Heart right ventricle (tissue), 16 donors: Measurements from ENCODE around the gene GCLC. TPM values are rescaled to one million over a fixed set of nuclear protein-coding genes. Genes with fewer than 3 reads are reported as not detected.
"Not testable (repeated sequence)": the region's sequence is repeated elsewhere in the genome, so short reads cannot be mapped to it uniquely, and the experiment has no call there.

ENCODE experiments used
- ATAC-seq, 8 donors: fragments of 200-7000 bp; cut with Tn5 transposase; one replicate each; pipeline ENCODE4 v1.9.1; 2020; ENCODE audit warnings: mild to moderate bottlenecking in 8 of 8, moderate library complexity in 8 of 8, moderate number of reproducible peaks in 1 of 8
- DNase-seq, 2 donors: peaks; one replicate each; pipeline ENCODE4 v3.0.0-alpha.2; 2020
- H3K27ac ChIP-seq, 10 donors: fragments of 200-600 bp; sonication (generic) in 2 of 10; one replicate each; pipeline versions ENCODE4 v1.5.0 to v1.8.0; 2020 to 2022; ENCODE audit warnings: mild to moderate bottlenecking in 3 of 10
- H3K27me3 ChIP-seq, 7 donors: fragments of 200-600 bp; one replicate each; pipeline ENCODE4 v1.8.0; 2021 to 2022; ENCODE audit warnings: mild to moderate bottlenecking in 2 of 7
- H3K36me3 ChIP-seq, 9 donors: fragments of 200-600 bp; sonication (generic) in 1 of 9; one replicate each; pipeline versions ENCODE4 v1.5.0 to v1.8.0; 2020 to 2022; ENCODE audit warnings: mild to moderate bottlenecking in 2 of 9
- H3K4me1 ChIP-seq, 9 donors: fragments of 200-600 bp; sonication (generic) in 1 of 9; one replicate each; pipeline versions ENCODE4 v1.5.0 to v1.8.0; 2020 to 2022; ENCODE audit warnings: mild to moderate bottlenecking in 4 of 9
- H3K4me3 ChIP-seq, 10 donors: fragments of 200-600 bp; sonication (generic) in 2 of 10; one replicate each; pipeline versions ENCODE4 v1.5.0 to v1.8.0; 2020 to 2022; ENCODE audit warnings: mild to moderate bottlenecking in 7 of 10, moderate library complexity in 2 of 10
- H3K9me3 ChIP-seq, 11 donors: fragments of 200-600 bp in 10 of 11; sonication (generic) in 2 of 11; one replicate each; pipeline versions ENCODE4 v1.5.0 to v1.8.0; 2013 to 2022; ENCODE audit warnings: mild to moderate bottlenecking in 2 of 11, control low read depth in 1 of 11, moderate library complexity in 1 of 11
- CTCF ChIP-seq, 9 donors: fragments of 200-600 bp; sonication (generic) in 2 of 9; IDR thresholded peaks; one replicate each; pipeline versions ENCODE4 v1.5.0 to v1.8.0; 2021 to 2022; ENCODE audit warnings: antibody characterized with exemption in 9 of 9, mild to moderate bottlenecking in 5 of 9, moderate library complexity in 1 of 9
- WGBS, 2 donors: extraction: QIAGEN DNeasy Blood & Tissue Kit; methylation state at CpG; one replicate each; pipeline ENCODE4 v1.1.7; 2013; ENCODE audit warnings: inconsistent platforms in 1 of 2; 5-methylcytosine and 5-hydroxymethylcytosine counted together
- intact Hi-C, 10 donors: fragments of 100-400 bp; cut with DNase I; formaldehyde crosslinking; loops; one replicate each; pipeline versions ENCODE4 v1.11.1 to v1.14.2; 2022
- polyA plus RNA-seq, 2 donors: library from polyadenylated mRNA; stranded (reverse); fragments of 200-250 nt; gene quantifications; one replicate each; pipeline ENCODE4 v1.2.3, GENCODE V29; 2013
- total RNA-seq, 10 donors: library from RNA; stranded (reverse); fragmentation: NEBNext Ultra II Directional in 3 of 10; extraction: Animal tissue kit (Norgen Biotek cat#: 25700) in 3 of 10; gene quantifications; one replicate each; pipeline versions ENCODE4 v1.2.1 to v1.2.4, GENCODE V29; 2021 to 2023
- donor health status: Arrhythmogenic right ventricular cardiomyopathy.
- donor health status: ischemic (EF 13 %, LVEDD 7.1; RV severe dilation, severe dysfunction).
- donor health status: healthy with polysubstance abuse.
- donor health status: DM: no; HTN: yes; CAD: no.
- donor health status: DM: no; HTN: no; CAD: no.
- donor health status: ischemic (EF 25% LVEDD 6.9; RV normal size, moderate dysfunction).
- donor health status: ischemic (EF 25% LVEDD 5.7; RV mildly dilated, moderate dysfunction).
- donor health status: healthy.
- donor health status: DM: yes; HTN: yes; CAD: no.
- donor health status: Ischemic cardiomyopathy.
- donor health status: ischemic (EF 35%, LVEDD 5.7; RV mildly dilated, moderate dysfunction).
- donor health status: nonischemic (EF 11% LVEDD 7.7; RV severe dilation, severe dysfunction).
- donor health status: DM: yes; HTN: yes; CAD: no.
- donor health status: PGD.
- donor health status: ischemic (EF 29% LVEDD 5.4; RV normal size, mild dysfunction).
- donor health status: nonischemic (EF 23%, LVEDD 6.1; RV moderate dilation, normal function).

The GCLC gene
- total and polyA plus RNA-seq, 12 donors, result 6.0 to 42.8 (median 34.2) TPM

GRCh38 chr6:53481323-53481722 lies 63.6 kb downstream of the GCLC start:
- TF ChIP-seq CTCF (IDR thresholded peaks at IDR 0.05), result no peak
- no peak for DNase-seq
- peaks cover 2 to 38% (median 22%) of the 10 kb centered on the region in 9 donors for H3K4me1 ChIP-seq
- 72 to 78% methylated on average over 2 of the region's 2 CpGs for WGBS, 2 donors
- no peak overlapping the region for H3K27ac ChIP-seq
- no peak for ATAC-seq
- no peak overlapping the region for H3K4me3 ChIP-seq
- intact Hi-C loops, result loop anchor here in 8 of 10 donors (5.0 to 10.0 kb wide), 13 partner anchors 34 to 487 kb away; partner anchors contain the start of genes ELOVL5 (in 2 of the 8) and GSTA4 (in 1 of the 8)
- H3K27me3 ChIP-seq, result peaks cover 0 to 12% (median 0%) of the 10 kb centered on the region in 7 donors
- H3K9me3 ChIP-seq, result no peaks in the 10 kb centered on the region
- no peaks in the 10 kb centered on the region for H3K36me3 ChIP-seq

- H3K27ac ChIP-seq, H3K36me3 ChIP-seq, H3K9me3 ChIP-seq, DNase-seq, ATAC-seq, H3K27me3 ChIP-seq, H3K4me3 ChIP-seq: not testable (repeated sequence)
- 94% methylated on average over 4 of the region's 4 CpGs for WGBS, 2 donors
- intact Hi-C loops, result loop anchor here in 8 of 10 donors (5.0 to 10.0 kb wide), 13 partner anchors 33 to 486 kb away; partner anchors contain the start of genes ELOVL5 (in 2 of the 8) and GSTA4 (in 1 of the 8)
- H3K4me1 ChIP-seq, result peaks cover 2 to 38% (median 22%) of the 10 kb centered on the region in 9 donors
Measured at GRCh38 chr6:53480774-53481173, 64.1 kb downstream of the GCLC start.

GRCh38 chr6:53479871-53480270 lies 65.0 kb downstream of the GCLC start:
- no peak for DNase-seq
- no peak overlapping the region for H3K4me3 ChIP-seq
- no peak for TF ChIP-seq CTCF (IDR thresholded peaks at IDR 0.05)
- WGBS, 2 donors, result 82 to 94% methylated on average over 1 of the region's 1 CpG
- intact Hi-C loops, result loop anchor here in 8 of 10 donors (5.0 to 10.0 kb wide), 14 partner anchors 33 to 485 kb away; partner anchors contain the start of genes ELOVL5 (in 2 of the 8) and GSTA4 (in 1 of the 8)
- ATAC-seq, result no peak
- no peaks in the 10 kb centered on the region for H3K36me3 ChIP-seq
- H3K27ac ChIP-seq, result no peak overlapping the region
- peaks cover 0 to under 1% (median 0%) of the 10 kb centered on the region in 7 donors for H3K27me3 ChIP-seq
- peaks cover 2 to 33% (median 22%) of the 10 kb centered on the region in 9 donors for H3K4me1 ChIP-seq
- no peaks in the 10 kb centered on the region for H3K9me3 ChIP-seq

- ATAC-seq (no peak), DNase-seq (no peak)
- no peak overlapping the region for H3K27ac ChIP-seq
- H3K4me3 ChIP-seq, result no peak overlapping the region
- 97 to 98% methylated on average over 1 of the region's 1 CpG for WGBS, 2 donors
- no peak for TF ChIP-seq CTCF (IDR thresholded peaks at IDR 0.05)
- peaks cover 0 to 8% (median 0%) of the 10 kb centered on the region in 9 donors for H3K4me1 ChIP-seq
- H3K9me3 ChIP-seq, result no peaks in the 10 kb centered on the region
- H3K27me3 ChIP-seq, result no peaks in the 10 kb centered on the region
- H3K36me3 ChIP-seq, result no peaks in the 10 kb centered on the region
- intact Hi-C loops, result loop anchor here in 1 of 10 donors (10.0 kb wide), 1 partner anchor 52 kb away; no protein-coding TSS in a partner anchor
Measured at GRCh38 chr6:53476964-53477363, 67.9 kb downstream of the GCLC start.

GRCh38 chr6:53474010-53474409 lies 70.9 kb downstream of the GCLC start:
- ATAC-seq (no peak), DNase-seq (no peak)
- intact Hi-C loops, result loop anchor here in 1 of 10 donors (10.0 kb wide), 1 partner anchor 49 kb away; no protein-coding TSS in a partner anchor
- Histone ChIP-seq H3K9me3 (no peaks in the 10 kb centered on the region), H3K36me3 (no peaks in the 10 kb centered on the region), H3K27me3 (no peaks in the 10 kb centered on the region), H3K27ac (no peak overlapping the region), H3K4me3 (no peak overlapping the region), H3K4me1 (no peaks in the 10 kb centered on the region)
- 98% methylated on average over 2 of the region's 2 CpGs for WGBS, 2 donors
- no peak for TF ChIP-seq CTCF (IDR thresholded peaks at IDR 0.05)
